GM19238 (cell line): ENCODE results near the gene PBRM1.

Experiments used
- DNase-seq: peaks from one replicate; pipeline ENCODE4 v3.0.0; 2011; ENCODE audit warnings: low spot score; ENCODE audit not compliant: insufficient read length

PBRM1 gene

GRCh38 chr3:52670621-52671521 lies 14.8 kb downstream of the PBRM1 start:
- no peak for DNase-seq

GRCh38 chr3:52663098-52663497 lies 22.6 kb downstream of the PBRM1 start:
- DNase-seq, result no peak

GRCh38 chr3:52660046-52660445 lies 25.7 kb downstream of the PBRM1 start:
- no peak for DNase-seq

- DNase-seq, result no peak
These were observed 29.8 kb downstream of the PBRM1 start for GRCh38 chr3:52655895-52656294.

GRCh38 chr3:52651592-52651991 lies 34.1 kb downstream of the PBRM1 start:
- no peak for DNase-seq

GRCh38 chr3:52650439-52650838 lies 35.3 kb downstream of the PBRM1 start:
- DNase-seq, result no peak

GRCh38 chr3:52649461-52650210 lies 36.1 kb downstream of the PBRM1 start:
- no peak for DNase-seq

- DNase-seq, result no peak
These were observed 40.2 kb downstream of the PBRM1 start for GRCh38 chr3:52645549-52645948.

GRCh38 chr3:52636673-52637072 lies 49.0 kb downstream of the PBRM1 start:
- no peak for DNase-seq

GRCh38 chr3:52633786-52634185 lies 51.9 kb downstream of the PBRM1 start:
- no peak for DNase-seq

GRCh38 chr3:52625041-52625440 lies 60.7 kb downstream of the PBRM1 start:
- no peak for DNase-seq

GRCh38 chr3:52623234-52623792 lies 62.4 kb downstream of the PBRM1 start:
- DNase-seq, result no peak

GRCh38 chr3:52620580-52620979 lies 65.1 kb downstream of the PBRM1 start:
- DNase-seq, result no peak

- no peak for DNase-seq
These were observed 70.5 kb downstream of the PBRM1 start for GRCh38 chr3:52615166-52615565.

GRCh38 chr3:52614689-52615088 lies 71.0 kb downstream of the PBRM1 start:
- no peak for DNase-seq

GRCh38 chr3:52609316-52609815 lies 76.3 kb downstream of the PBRM1 start:
- no peak for DNase-seq

GRCh38 chr3:52608337-52608736 lies 77.4 kb downstream of the PBRM1 start:
- DNase-seq, result no peak

- no peak for DNase-seq
These were observed 79.2 kb downstream of the PBRM1 start for GRCh38 chr3:52606373-52607085.

GRCh38 chr3:52600258-52600657 lies 85.5 kb downstream of the PBRM1 start:
- no peak for DNase-seq

- no peak for DNase-seq
These were observed 89.0 kb downstream of the PBRM1 start for GRCh38 chr3:52596658-52597265.

- DNase-seq, result no peak
These were observed 92.6 kb downstream of the PBRM1 start for GRCh38 chr3:52593103-52593502.
